Gastrocnemius medialis (tissue), 4 donors: ENCODE measurements around the gene LRP1. TPM values are rescaled to one million over a fixed set of nuclear protein-coding genes. Genes with fewer than 3 reads are reported as not detected.

ENCODE experiments used
- ATAC-seq, 2 donors: fragments of 150-250 bp; one replicate each; pipeline ENCODE4 v1.9.1; 2016
- DNase-seq, 2 donors: peaks; one replicate each; pipeline ENCODE4 v3.0.0-alpha.2; 2019
- H3K27ac ChIP-seq, 4 donors: fragments of 200-600 bp; sonication (generic); 1 replicate in 1 of 4; 2 replicates in 3 of 4; pipeline ENCODE4 v1.5.1; 2016 to 2018; ENCODE audit warnings: mild to moderate bottlenecking in 2 of 4, moderate library complexity in 1 of 4
- H3K27me3 ChIP-seq, 3 donors: fragments of 200-600 bp; sonication (generic) in 2 of 3; 1 replicate in 1 of 3; 2 replicates in 2 of 3; pipeline versions ENCODE4 v1.5.1 to v1.6.0; 2016 to 2019; ENCODE audit warnings: mild to moderate bottlenecking in 1 of 3, moderate library complexity in 1 of 3
- H3K36me3 ChIP-seq, 2 donors: fragments of 200-600 bp; sonication (generic) in 1 of 2; one replicate each; pipeline ENCODE4 v1.5.1; 2017 to 2018
- H3K4me1 ChIP-seq, 2 donors: fragments of 200-600 bp; sonication (generic) in 1 of 2; one replicate each; pipeline ENCODE4 v1.5.1; 2016 to 2017; ENCODE audit warnings: mild to moderate bottlenecking in 2 of 2
- H3K4me3 ChIP-seq, 4 donors: fragments of 200-600 bp; sonication (generic) in 3 of 4; 1 replicate in 1 of 4; 2 replicates in 3 of 4; pipeline ENCODE4 v1.5.1; 2016 to 2019; ENCODE audit warnings: mild to moderate bottlenecking in 2 of 4
- H3K9me3 ChIP-seq, 3 donors: fragments of 200-600 bp; sonication (generic) in 2 of 3; 1 replicate in 1 of 3; 2 replicates in 2 of 3; pipeline ENCODE4 v1.5.1; 2016 to 2019
- CTCF ChIP-seq, 5 experiments: fragments of 450-650 bp in 3 of 5; fragments of 200-600 bp in 2 of 5; sonication (generic) in 2 of 5; IDR thresholded peaks in 4 of 5; conservative IDR thresholded peaks in 1 of 5; 1 replicate in 4 of 5; 2 replicates in 1 of 5; pipeline ENCODE4 v1.5.1; 2016 to 2019; ENCODE audit warnings: antibody characterized with exemption in 5 of 5, mild to moderate bottlenecking in 3 of 5, moderate library complexity in 3 of 5
- POLR2A ChIP-seq, 2 donors: fragments of 450-650 bp; IDR thresholded peaks; one replicate each; pipeline ENCODE4 v1.6.1; 2017; ENCODE audit warnings: antibody characterized with exemption in 2 of 2, mild to moderate bottlenecking in 2 of 2, moderate library complexity in 2 of 2
- in situ Hi-C, 4 donors: fragments of 200-750 bp; cut with MboI; loops; one replicate each; pipeline versions ENCODE4 v1.15.0 to v1.8.0; 2017; ENCODE audit warnings: low sequenced_read_pairs in 4 of 4
- intact Hi-C: fragments of 100-400 bp; cut with DNase I; formaldehyde crosslinking; loops from one replicate; pipeline ENCODE4 v1.15.1; 2023; ENCODE audit warnings: low total_unique reads
- total RNA-seq, 4 donors: library from RNA; depleted of rRNA; stranded (reverse); fragments of >200 nt; gene quantifications; one replicate each; pipeline versions ENCODE4 v1.1.0 to v1.2.3, GENCODE V29; 2016

The LRP1 gene
- total RNA-seq, 4 donors from 2014 or later, result 26.1 to 53.5 (median 49.8) TPM

GRCh38 chr12:57090924-57091637, 37.2 kb upstream of the LRP1 start:
- Histone ChIP-seq H3K27ac (peak overlapping the region in 3 of 4 donors; percentile 82 to 95 (median 94)), H3K4me1 (peaks cover 0 to 33% of the 10 kb centered on the region in 2 donors), H3K9me3 (no peaks in the 10 kb centered on the region), H3K4me3 (peak overlapping the region in 2 of 4 donors; percentile 9 to 85), H3K36me3 (peaks cover 0 to 12% of the 10 kb centered on the region in 2 donors), H3K27me3 (no peaks in the 10 kb centered on the region)
- ATAC-seq, result no peak
- TF ChIP-seq POLR2A (IDR thresholded peaks at IDR 0.05) (no peak), CTCF (IDR thresholded peaks at IDR 0.05 in 4 of 5, conservative IDR thresholded peaks at IDR 0.05 in 1 of 5) (no peak)
- intact Hi-C loops, result loop anchor here (2.0 kb wide), 1 partner anchor 22 kb away; no protein-coding TSS in a partner anchor
- DNase-seq, result no peak
- in situ Hi-C loops, result no loop called here

- peaks cover 0 to 33% of the 10 kb centered on the region in 2 donors for H3K4me1 ChIP-seq
Measured at GRCh38 chr12:57091638-57092528, 36.4 kb upstream of the LRP1 start.

GRCh38 chr12:57092529-57092862, 35.8 kb upstream of the LRP1 start:
- peak overlapping the region in 1 of 4 donors; percentile 8 for H3K27ac ChIP-seq
- in situ Hi-C loops, result no loop called here
- H3K36me3 ChIP-seq, result peaks cover 0 to 12% of the 10 kb centered on the region in 2 donors
- no peaks in the 10 kb centered on the region for H3K9me3 ChIP-seq
- ATAC-seq, result no peak
- peaks cover 0 to 31% of the 10 kb centered on the region in 2 donors for H3K4me1 ChIP-seq
- DNase-seq, result no peak
- TF ChIP-seq CTCF (IDR thresholded peaks at IDR 0.05 in 4 of 5, conservative IDR thresholded peaks at IDR 0.05 in 1 of 5), result no peak
- no peak for TF ChIP-seq POLR2A (IDR thresholded peaks at IDR 0.05)
- no peak overlapping the region for H3K4me3 ChIP-seq
- H3K27me3 ChIP-seq, result no peaks in the 10 kb centered on the region
- intact Hi-C loops, result no loop called here

More at GRCh38 chr12:57091638-57092528, 36.4 kb upstream of the LRP1 start:
- no peak overlapping the region for H3K4me3 ChIP-seq
- peak overlapping the region in 2 of 4 donors; percentile 8 to 22 for H3K27ac ChIP-seq
- H3K27me3 ChIP-seq, result no peaks in the 10 kb centered on the region
- intact Hi-C loops (loop anchor here (2.0 kb wide), 1 partner anchor 23 kb away; no protein-coding TSS in a partner anchor), in situ Hi-C loops (no loop called here)
- TF ChIP-seq POLR2A (IDR thresholded peaks at IDR 0.05) (no peak), CTCF (IDR thresholded peaks at IDR 0.05 in 4 of 5, conservative IDR thresholded peaks at IDR 0.05 in 1 of 5) (no peak)
- no peaks in the 10 kb centered on the region for H3K9me3 ChIP-seq
- ATAC-seq (no peak), DNase-seq (no peak)
- peaks cover 0 to 12% of the 10 kb centered on the region in 2 donors for H3K36me3 ChIP-seq

- intact Hi-C loops, result no loop called here
- TF ChIP-seq CTCF (IDR thresholded peaks at IDR 0.05 in 4 of 5, conservative IDR thresholded peaks at IDR 0.05 in 1 of 5) (no peak), POLR2A (IDR thresholded peaks at IDR 0.05) (no peak)
Measured at GRCh38 chr12:57092876-57093414, 35.3 kb upstream of the LRP1 start.

More at GRCh38 chr12:57092876-57093414, 35.3 kb upstream of the LRP1 start:
- DNase-seq, result no peak
- in situ Hi-C loops, result no loop called here
- Histone ChIP-seq H3K9me3 (no peaks in the 10 kb centered on the region), H3K36me3 (peaks cover 0 to 12% of the 10 kb centered on the region in 2 donors), H3K27ac (peak overlapping the region; percentile 60 to 71 (median 64)), H3K27me3 (no peaks in the 10 kb centered on the region), H3K4me3 (no peak overlapping the region), H3K4me1 (peaks cover 0 to 27% of the 10 kb centered on the region in 2 donors)
- no peak for ATAC-seq
